HepG2 (cell line): Measurements from ENCODE around the gene SLC12A3. TPM values are rescaled to one million over a fixed set of nuclear protein-coding genes. Genes with fewer than 3 reads are reported as not detected.

Source experiments
- ARID2 ChIP-seq: sonication (generic); formaldehyde crosslinking; IDR thresholded peaks from 2 replicates; pipeline ENCODE4 v1.8.1; 2022; ENCODE audit warnings: mild to moderate bottlenecking, missing genetic modification reagents, borderline replicate concordance
- ATRX ChIP-seq: sonication (generic); formaldehyde crosslinking; IDR thresholded peaks from 2 replicates; pipeline ENCODE4 v1.4.0; 2020; ENCODE audit warnings: missing genetic modification reagents, borderline replicate concordance
- ELF3 ChIP-seq: IDR thresholded peaks from 2 replicates; pipeline ENCODE4 v1.6.1; 2016; ENCODE audit warnings: missing genetic modification reagents, missing compliant biosample characterization
- FUBP1 ChIP-seq: sonication (generic); formaldehyde crosslinking; IDR thresholded peaks from 2 replicates; pipeline ENCODE4 v1.5.1; 2020; ENCODE audit warnings: missing genetic modification reagents, mild to moderate bottlenecking, borderline replicate concordance
- KAT2B ChIP-seq: fragments of 150-350 bp; IDR thresholded peaks from 2 replicates; pipeline ENCODE4 v1.6.1; 2014; ENCODE audit warnings: low read depth, low read length, borderline replicate concordance
- KLF13 ChIP-seq: sonication (generic); formaldehyde crosslinking; IDR thresholded peaks from 2 replicates; pipeline ENCODE4 v1.4.0; 2020; ENCODE audit warnings: mild to moderate bottlenecking, missing genetic modification reagents
- MLX ChIP-seq: IDR thresholded peaks from 2 replicates; pipeline ENCODE4 v1.6.1; 2016
- MYNN ChIP-seq: sonication (generic); formaldehyde crosslinking; IDR thresholded peaks from 2 replicates; pipeline ENCODE4 v1.4.0; 2020; ENCODE audit warnings: mild to moderate bottlenecking, low read depth, missing genetic modification reagents
- NFKB2 ChIP-seq: sonication (generic); formaldehyde crosslinking; IDR thresholded peaks from 2 replicates; pipeline ENCODE4 v1.4.0; 2020; ENCODE audit warnings: missing genetic modification reagents, borderline replicate concordance
- PAF1 ChIP-seq: IDR thresholded peaks from 2 replicates; pipeline ENCODE4 v1.6.1; 2016; ENCODE audit warnings: missing genetic modification reagents, missing compliant biosample characterization
- PATZ1 ChIP-seq: sonication (generic); formaldehyde crosslinking; IDR thresholded peaks from 2 replicates; pipeline ENCODE4 v1.4.0; 2020; ENCODE audit warnings: missing genetic modification reagents
- PRPF4 ChIP-seq: fragments of 200-400 bp; formaldehyde crosslinking; IDR thresholded peaks from 2 replicates; pipeline ENCODE4 v1.6.1; 2016; ENCODE audit warnings: low read length, low read depth; ENCODE audit not compliant: poor library complexity, severe bottlenecking
- RARA ChIP-seq: IDR thresholded peaks from 2 replicates; pipeline ENCODE4 v1.6.1; 2016; ENCODE audit warnings: missing genetic modification reagents, missing compliant biosample characterization
- SRY ChIP-seq: sonication (generic); formaldehyde crosslinking; IDR thresholded peaks from 2 replicates; pipeline ENCODE4 v1.8.0; 2022; ENCODE audit warnings: mild to moderate bottlenecking, missing genetic modification reagents
- UBTF ChIP-seq: sonication (generic); formaldehyde crosslinking; IDR thresholded peaks from 2 replicates; pipeline ENCODE4 v1.4.0; 2020; ENCODE audit warnings: mild to moderate bottlenecking, missing genetic modification reagents
- WIZ ChIP-seq: sonication (generic); formaldehyde crosslinking; IDR thresholded peaks from 2 replicates; pipeline ENCODE4 v1.5.1; 2020; ENCODE audit warnings: mild to moderate bottlenecking, missing genetic modification reagents
- ZBTB21 ChIP-seq: sonication (generic); formaldehyde crosslinking; IDR thresholded peaks from 2 replicates; pipeline ENCODE4 v1.4.0; 2020; ENCODE audit warnings: missing genetic modification reagents
- ZFP41 ChIP-seq: sonication (generic); formaldehyde crosslinking; IDR thresholded peaks from 2 replicates; pipeline ENCODE4 v1.4.0; 2020; ENCODE audit warnings: mild to moderate bottlenecking, missing genetic modification reagents, borderline replicate concordance
- ZNF205 ChIP-seq: IDR thresholded peaks from 2 replicates; pipeline ENCODE4 v1.6.1; 2018; ENCODE audit warnings: missing biosample characterization, missing genetic modification reagents
- ZNF24 ChIP-seq: fragments of 450-650 bp; IDR thresholded peaks from 2 replicates; pipeline ENCODE4 v1.6.1; 2017; ENCODE audit warnings: antibody characterized with exemption, mild to moderate bottlenecking
- ZNF282 ChIP-seq: fragments of 450-650 bp; IDR thresholded peaks from 2 replicates; pipeline ENCODE4 v1.6.1; 2018; ENCODE audit not compliant: partially characterized antibody
- ZNF343 ChIP-seq: sonication (generic); formaldehyde crosslinking; IDR thresholded peaks from 2 replicates; pipeline ENCODE4 v1.4.0; 2020; ENCODE audit warnings: mild to moderate bottlenecking, missing genetic modification reagents
- ZNF460 ChIP-seq: sonication (generic); formaldehyde crosslinking; IDR thresholded peaks from 2 replicates; pipeline ENCODE4 v1.5.1; 2020; ENCODE audit warnings: missing genetic modification reagents, mild to moderate bottlenecking, borderline replicate concordance
- ZNF674 ChIP-seq: sonication (generic); formaldehyde crosslinking; IDR thresholded peaks from 2 replicates; pipeline ENCODE4 v1.5.0; 2020; ENCODE audit warnings: low read depth, mild to moderate bottlenecking, missing genetic modification reagents
- polyA plus RNA-seq, 8 experiments: library from polyadenylated mRNA; depleted of rRNA in 3 of 8; stranded (reverse) in 7 of 8; unstranded in 1 of 8; fragments of >200 nt; fragmentation: Illumina TruSeq in 4 of 8; extraction: Trizol in 4 of 8; gene quantifications; 2 replicates each; pipeline versions ENCODE4 v1.2.1 to v1.2.3, GENCODE V29; 2011 to 2016; ENCODE audit warnings: low read depth in 4 of 8, missing spikeins in 1 of 8, mixed read lengths in 1 of 8; ENCODE audit not compliant: insufficient read depth in 1 of 8
- total RNA-seq, 5 experiments: library from RNA; depleted of rRNA; stranded (reverse); fragments of >200 nt; fragmentation: Illumina TruSeq; extraction: Trizol; gene quantifications; 2 replicates each; pipeline ENCODE4 v1.2.3, GENCODE V29; 2016; ENCODE audit warnings: low read depth in 1 of 5

The SLC12A3 gene
- total and polyA plus RNA-seq, 2 of the 13 experiments (the other 11 are each of a cell fraction or from before 2014, with no cell fraction given), result 6.2 TPM; not detected in 1

- TF ChIP-seq FUBP1 (CRISPR knock-in tag) (no peak; the same call in 1 of the 2 replicates), ZBTB21 (CRISPR knock-in tag) (no peak), ZNF282 (no peak), NFKB2 (peak; percentile 61; the same call in 1 of the 2 replicates), ARID2 (CRISPR knock-in tag) (no peak), ZNF24 (no peak), PRPF4 (no peak), ZNF460 (no peak), RARA (CRISPR knock-in tag) (no peak), ZNF674 (no peak), ZNF205 (0 out of 2 replicates have a peak, but pooled peaks have one; percentile 27), KLF13 (CRISPR knock-in tag) (0 out of 2 replicates have a peak, but pooled peaks have one; percentile 32), SRY (CRISPR knock-in tag) (no peak), ATRX (CRISPR knock-in tag) (no peak), MYNN (CRISPR knock-in tag) (no peak), WIZ (CRISPR knock-in tag) (no peak), ZFP41 (CRISPR knock-in tag) (no peak), PATZ1 (CRISPR knock-in tag) (peak; percentile 45; the same call in 1 of the 2 replicates), ZNF343 (CRISPR knock-in tag) (no peak), ELF3 (CRISPR knock-in tag) (0 out of 2 replicates have a peak, but pooled peaks have one; percentile 15), PAF1 (CRISPR knock-in tag) (no peak), KAT2B (no peak), UBTF (CRISPR knock-in tag) (peak; percentile 67), MLX (no peak)
Observed at GRCh38 chr16:56950881-56951771, 86.1 kb downstream of the SLC12A3 start (continued).
